ENCODE measurements around the gene LOX.

GRCh38 chr5:122124766-122125165 lies 46.7 kb upstream of the LOX start:
- no peak for TF ChIP-seq CTCF (IDR thresholded peaks at IDR 0.05; ENCODE audit: insufficient read depth, low read length)
- no peak for TF ChIP-seq POLR2AphosphoS5 (IDR thresholded peaks at IDR 0.05; ENCODE audit: low read depth)
- no peak for TF ChIP-seq REST (IDR thresholded peaks at IDR 0.05; ENCODE audit: insufficient replicate concordance, low read depth)

Data from HL-60 (cell line).